ENCODE measurements around the gene ARL8B.

Gene ARL8B

DNA sequence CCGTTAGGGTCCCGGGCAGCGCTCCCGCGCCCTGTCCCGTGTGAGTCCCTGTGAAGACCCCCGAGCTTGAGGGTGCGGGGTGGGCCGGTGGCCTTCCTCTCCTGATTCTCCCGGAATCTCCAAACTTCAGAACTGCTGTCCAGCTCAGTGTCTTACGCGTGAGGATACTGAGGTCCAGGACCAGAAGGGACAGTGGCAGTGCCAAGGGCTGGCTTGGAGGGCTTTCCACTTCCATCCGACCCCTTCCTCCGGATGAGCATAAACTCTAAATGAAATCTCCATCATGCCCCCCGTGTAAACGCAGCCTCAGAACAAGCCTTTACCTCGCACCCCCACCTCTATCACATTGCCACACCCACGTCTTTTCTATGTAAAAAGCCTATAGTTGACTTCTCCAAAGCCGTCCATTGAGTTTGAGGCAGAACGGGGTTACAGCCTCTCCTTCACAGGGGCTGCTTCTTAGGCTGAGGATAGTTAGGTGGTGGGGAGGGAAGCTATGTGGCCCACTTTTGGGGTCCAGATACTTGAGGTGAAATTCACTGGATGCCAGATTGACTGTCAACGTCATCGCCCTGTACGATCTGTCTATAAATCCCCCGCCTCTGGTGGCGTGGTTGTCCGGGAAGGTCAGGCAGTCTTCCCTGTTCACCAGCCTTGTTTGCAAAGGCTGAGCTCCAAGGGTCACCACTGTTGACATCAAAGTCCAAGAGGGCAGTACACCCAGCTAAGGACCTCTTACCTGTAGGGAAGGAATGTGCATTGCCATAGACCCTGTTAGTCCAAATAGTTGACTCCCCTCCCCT, 66.5 kb downstream of the ARL8B start:
- no peak for DNase-seq

GRCh38 chr3:5190147-5190791, 68.2 kb downstream of the ARL8B start:
- no peak for DNase-seq

DNA sequence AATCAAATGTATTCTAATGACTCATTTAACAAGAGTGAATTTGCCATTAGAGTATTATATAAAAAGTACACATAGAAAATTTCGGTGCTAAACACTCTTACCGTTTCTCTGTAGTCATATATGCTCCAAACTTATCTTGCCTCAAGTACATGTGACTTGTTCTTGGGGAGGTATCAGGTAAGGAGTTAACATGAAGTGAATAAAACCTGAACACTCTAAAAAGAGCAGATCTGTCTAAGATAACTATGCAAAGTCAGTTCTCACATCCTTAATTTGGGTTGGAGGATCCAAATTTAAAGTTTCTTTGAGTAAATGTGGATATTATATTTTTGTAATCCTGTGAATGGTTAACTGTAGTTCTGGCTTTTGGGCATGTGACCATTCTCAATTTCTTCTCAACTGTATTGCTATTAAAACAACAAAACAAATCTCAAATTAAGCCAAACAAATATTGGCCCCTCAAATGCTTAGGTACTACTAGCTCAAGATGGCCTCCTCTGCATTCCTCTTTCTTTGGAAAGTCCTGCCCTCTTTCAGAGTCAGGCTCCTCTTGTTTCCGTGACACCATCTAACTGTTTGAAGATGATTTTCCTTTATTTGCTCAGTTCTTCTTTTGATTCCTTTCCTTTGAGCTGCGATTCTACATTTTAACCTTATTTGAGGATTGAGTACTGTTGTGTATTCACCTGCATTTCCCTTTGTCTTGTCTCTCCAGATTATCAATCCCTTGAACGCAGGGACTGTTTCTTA, 69.6 kb downstream of the ARL8B start:
- no peak for DNase-seq

GRCh38 chr3:5192571-5193365, 70.7 kb downstream of the ARL8B start:
- DNase-seq = no peak

DNA sequence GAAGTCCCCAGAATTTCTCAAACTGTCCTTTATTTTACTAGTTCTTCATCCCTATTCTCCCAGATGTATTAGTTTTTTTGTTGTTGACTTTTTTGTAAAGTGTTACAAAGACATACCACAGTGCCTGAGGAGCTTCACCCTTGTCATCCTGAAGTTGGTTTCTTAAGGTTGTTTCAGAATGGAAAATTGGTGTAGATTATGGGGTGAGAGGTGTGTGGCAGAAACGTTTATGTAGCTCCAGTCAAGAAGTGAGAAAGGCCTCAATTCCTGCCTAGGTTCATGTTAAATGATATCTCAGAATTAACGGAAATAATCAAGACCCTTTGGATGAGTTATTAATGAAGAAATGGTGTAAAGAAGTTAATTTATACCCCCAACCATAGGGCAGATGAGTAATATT, 72.2 kb downstream of the ARL8B start:
- DNase-seq = no peak

DNA sequence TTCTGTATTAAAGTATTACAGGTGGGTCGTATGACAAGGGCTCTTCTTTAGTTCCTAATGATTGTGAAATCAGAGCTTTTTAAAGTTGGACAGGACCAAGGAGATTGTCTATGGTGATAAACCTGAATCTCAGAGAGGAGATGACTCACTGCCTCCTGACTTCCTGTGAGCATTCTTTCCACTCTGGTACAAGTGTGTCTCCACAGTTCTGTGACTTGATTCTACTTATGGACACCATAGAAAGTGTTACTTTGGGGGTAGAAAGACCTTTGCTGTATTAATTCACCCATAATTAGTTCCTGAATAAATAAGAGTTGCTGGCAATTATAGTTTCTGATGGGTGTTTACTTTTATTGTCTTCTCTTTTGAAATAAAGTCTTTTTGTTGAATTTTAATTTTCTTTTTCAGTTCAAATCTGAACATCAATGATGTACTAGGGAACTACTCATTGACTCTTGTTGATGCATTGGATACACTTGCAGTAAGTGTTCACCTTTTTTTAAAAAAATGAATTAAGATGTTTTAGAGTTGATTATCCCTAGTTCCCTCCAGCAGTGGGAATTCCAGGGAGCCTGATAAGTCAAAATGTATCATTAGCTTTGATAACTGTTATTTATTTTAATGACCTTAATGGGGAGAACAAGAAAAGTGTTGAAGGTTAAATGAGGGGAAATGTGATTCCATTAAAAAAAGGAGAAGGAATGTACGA, 72.9 kb downstream of the ARL8B start:
- no peak for DNase-seq

GRCh38 chr3:5195605-5196004, 73.5 kb downstream of the ARL8B start:
- no peak for DNase-seq

GRCh38 chr3:5197022-5197421, 74.9 kb downstream of the ARL8B start:
- no peak for DNase-seq

- DNase-seq = no peak
Measured at GRCh38 chr3:5197470-5198312, 75.6 kb downstream of the ARL8B start.

DNA sequence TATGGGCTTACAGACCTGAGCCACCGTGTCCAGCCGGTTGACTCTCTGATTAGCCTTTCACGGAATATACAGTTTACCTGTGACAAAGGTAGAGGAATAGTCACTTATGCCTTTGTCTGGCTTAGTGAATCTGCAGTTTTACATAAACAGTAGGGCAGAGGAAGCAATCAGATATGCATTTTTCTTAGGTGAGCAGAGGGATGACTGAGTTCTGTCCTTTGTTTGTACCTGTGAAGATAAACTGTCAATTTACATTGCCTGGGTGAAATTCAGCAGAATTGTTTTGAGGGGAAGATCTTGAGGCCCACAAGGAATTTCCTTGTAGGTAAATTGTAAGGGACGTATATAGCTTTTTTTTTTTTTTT, 76.2 kb downstream of the ARL8B start:
- DNase-seq = no peak

- no peak for DNase-seq
Measured at GRCh38 chr3:5198986-5199731, 77.1 kb downstream of the ARL8B start.

DNA sequence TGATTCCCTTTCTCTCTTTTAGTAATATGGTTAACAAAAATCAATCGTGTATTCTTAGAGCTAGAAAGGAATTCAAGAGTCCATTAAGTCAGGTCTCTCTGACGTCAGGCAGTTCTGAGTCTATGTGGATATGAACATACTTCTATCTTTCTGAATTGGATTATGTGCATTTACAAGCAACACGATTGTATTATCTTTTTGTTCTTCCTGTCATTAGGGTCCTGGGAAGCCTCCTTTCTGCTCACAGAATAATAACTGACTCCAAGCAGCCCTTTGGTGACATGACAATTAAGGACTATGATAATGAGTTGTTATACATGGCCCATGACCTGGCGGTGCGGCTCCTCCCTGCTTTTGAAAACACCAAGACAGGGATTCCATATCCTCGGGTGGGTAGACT, 79.4 kb downstream of the ARL8B start:
- DNase-seq = no peak

GRCh38 chr3:5202222-5202621, 80.1 kb downstream of the ARL8B start:
- no peak for DNase-seq

DNA sequence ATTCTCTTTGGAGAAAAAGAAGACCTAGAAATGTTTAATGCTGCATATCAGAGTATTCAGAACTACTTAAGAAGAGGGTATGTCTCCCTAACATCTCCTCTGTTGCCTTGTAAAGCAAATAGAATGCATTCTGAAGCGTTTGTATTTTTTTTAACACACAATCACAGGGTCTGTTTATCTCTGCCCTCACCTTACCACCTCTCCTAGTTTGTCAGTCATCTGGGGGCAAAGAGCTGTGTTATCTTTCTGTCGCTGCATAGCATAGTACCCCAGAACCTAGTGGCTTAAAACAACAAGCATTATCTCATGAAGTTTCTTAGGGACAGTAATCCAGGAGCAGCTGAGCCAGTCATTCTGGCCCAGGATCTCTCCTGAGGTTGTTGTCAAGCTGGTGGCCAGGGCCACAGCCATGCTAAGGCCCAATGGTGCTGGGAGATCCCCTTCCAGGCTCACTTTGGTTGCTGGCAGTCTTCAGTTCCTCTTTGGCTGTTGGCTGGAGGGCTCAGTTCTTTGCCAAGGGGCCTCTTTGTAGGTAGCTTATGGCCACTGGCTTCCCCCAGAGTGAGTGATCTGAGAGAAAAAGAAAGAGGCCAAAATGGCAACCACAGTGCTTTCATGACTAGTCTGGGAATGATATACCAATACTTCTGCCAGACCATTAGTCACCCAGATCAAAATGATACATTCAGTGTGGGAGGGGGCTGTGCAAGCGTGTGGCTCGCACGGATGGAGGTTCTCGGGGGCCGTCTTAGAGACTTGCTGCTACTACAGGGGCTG, 83.3 kb downstream of the ARL8B start:
- DNase-seq = no peak

DNA sequence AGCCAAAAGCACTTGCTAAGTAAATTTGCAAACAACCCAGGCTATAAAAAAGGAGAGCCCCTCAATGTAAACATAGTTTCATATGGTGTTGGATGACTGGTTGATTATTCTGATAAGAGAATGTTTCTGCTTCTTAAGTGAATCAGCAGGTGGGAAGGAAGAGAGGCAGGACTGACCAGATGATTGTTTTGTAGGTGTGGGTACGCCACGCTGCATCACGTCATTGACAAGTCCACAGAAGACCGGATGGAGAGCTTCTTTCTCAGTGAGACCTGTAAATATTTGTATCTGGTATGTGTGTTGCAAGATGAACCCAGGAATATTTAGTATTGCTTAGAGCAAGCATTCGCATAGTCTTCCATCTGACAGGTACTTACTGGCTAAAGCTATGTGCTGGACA, 88.8 kb downstream of the ARL8B start:
- no peak for DNase-seq

- no peak for DNase-seq
Measured at GRCh38 chr3:5212628-5213573, 90.8 kb downstream of the ARL8B start.

GRCh38 chr3:5213574-5213966, 91.5 kb downstream of the ARL8B start:
- no peak for DNase-seq

DNA sequence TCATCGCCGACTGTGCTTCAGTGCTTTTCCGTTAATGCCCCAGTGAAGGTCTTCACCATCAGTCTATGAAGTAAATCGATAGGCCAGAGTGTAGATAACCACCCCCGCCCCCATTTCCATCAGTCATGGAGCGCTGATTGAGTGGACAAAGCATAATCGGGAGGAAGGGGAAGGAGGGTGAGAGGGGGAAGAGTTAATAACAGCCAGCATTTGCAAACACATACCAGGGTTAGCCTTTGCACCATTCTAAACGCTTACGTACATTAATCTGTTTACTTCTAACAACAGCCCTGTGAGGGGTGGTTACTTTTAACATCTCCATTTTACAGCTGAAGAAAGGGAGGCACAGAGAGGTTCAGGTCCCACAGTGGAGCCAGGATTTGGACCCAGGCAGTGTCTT, 92.3 kb downstream of the ARL8B start:
- DNase-seq = no peak
